ENCODE data around the gene KIFAP3.
"Not testable (repeated sequence)": the region's sequence is repeated elsewhere in the genome, so short reads cannot be mapped to it uniquely, and the experiment has no call there.

The KIFAP3 gene

GRCh38 chr1:169968174-169968573, 106.3 kb downstream of the KIFAP3 start:
- DNase-seq: no peak

GRCh38 chr1:169964206-169964605, 110.3 kb downstream of the KIFAP3 start:
- DNase-seq: no peak

GRCh38 chr1:169959686-169960085, 114.8 kb downstream of the KIFAP3 start:
- no peak for DNase-seq

- DNase-seq: no peak
Observed at GRCh38 chr1:169958987-169959386, 115.5 kb downstream of the KIFAP3 start.

- no peak for DNase-seq
Observed at GRCh38 chr1:169957884-169958283, 116.6 kb downstream of the KIFAP3 start.

GRCh38 chr1:169951108-169951507, 123.4 kb downstream of the KIFAP3 start:
- no peak for DNase-seq

- DNase-seq: no peak
Observed at GRCh38 chr1:169949139-169949538, 125.4 kb downstream of the KIFAP3 start.

GRCh38 chr1:169946206-169946605, 128.3 kb downstream of the KIFAP3 start:
- no peak for DNase-seq

- no peak for DNase-seq
Observed at GRCh38 chr1:169945181-169945580, 129.3 kb downstream of the KIFAP3 start.

- DNase-seq: no peak
Observed at GRCh38 chr1:169944621-169945020, 129.9 kb downstream of the KIFAP3 start.

GRCh38 chr1:169943963-169944526, 130.4 kb downstream of the KIFAP3 start:
- no peak for DNase-seq

- no peak for DNase-seq
Observed at GRCh38 chr1:169941982-169942830, 132.3 kb downstream of the KIFAP3 start.

- DNase-seq: no peak
Observed at GRCh38 chr1:169933984-169934725, 140.3 kb downstream of the KIFAP3 start.

GRCh38 chr1:169931795-169932231, 142.7 kb downstream of the KIFAP3 start:
- DNase-seq: no peak

- DNase-seq: no peak
Observed at GRCh38 chr1:169929210-169929526, 145.3 kb downstream of the KIFAP3 start.

GRCh38 chr1:169928438-169929209, 145.9 kb downstream of the KIFAP3 start:
- DNase-seq: peak; percentile 39

- DNase-seq: no peak
Observed at GRCh38 chr1:169925505-169926482, 148.7 kb downstream of the KIFAP3 start.

GRCh38 chr1:169924829-169925228, 149.7 kb downstream of the KIFAP3 start:
- DNase-seq: no peak

GRCh38 chr1:169924063-169924462, 150.4 kb downstream of the KIFAP3 start:
- no peak for DNase-seq

- no peak for DNase-seq
Observed at GRCh38 chr1:169921080-169921479, 153.4 kb downstream of the KIFAP3 start.

GRCh38 chr1:169918927-169919326, 155.6 kb downstream of the KIFAP3 start:
- DNase-seq: no peak

GRCh38 chr1:169918220-169918619, 156.3 kb downstream of the KIFAP3 start:
- DNase-seq: not testable (repeated sequence)
